ENCODE measurements around the gene MPIG6B. TPM values are rescaled to one million over a fixed set of nuclear protein-coding genes. Genes with fewer than 3 reads are reported as not detected.

The MPIG6B gene
- total RNA-seq, 1 donor from 2014 or later, result 0.13 TPM

- ATAC-seq (ENCODE audit: poor library complexity), result no peak
- intact Hi-C loops (cut with DNase I), result loop anchor here (10.0 kb wide), 1 partner anchor 104 kb away; no protein-coding TSS in a partner anchor
- no peak for DNase-seq
Observed at GRCh38 chr6:31730631-31731086, 7.5 kb downstream of the MPIG6B start.

- intact Hi-C loops (cut with DNase I), result loop anchor here (10.0 kb wide), 1 partner anchor 103 kb away; no protein-coding TSS in a partner anchor
- DNase-seq, result no peak
- no peak for ATAC-seq (ENCODE audit: poor library complexity)
Observed at GRCh38 chr6:31732029-31732428, 8.9 kb downstream of the MPIG6B start.

- intact Hi-C loops (cut with DNase I), result loop anchor here (10.0 kb wide), 1 partner anchor 101 kb away; no protein-coding TSS in a partner anchor
- DNase-seq (no peak), ATAC-seq (ENCODE audit: poor library complexity) (no peak)
Observed at GRCh38 chr6:31733734-31734133, 10.6 kb downstream of the MPIG6B start.

GRCh38 chr6:31734247-31734820, 11.2 kb downstream of the MPIG6B start:
- ATAC-seq (ENCODE audit: poor library complexity) (no peak), DNase-seq (no peak)
- intact Hi-C loops (cut with DNase I), result loop anchor here (10.0 kb wide), 1 partner anchor 100 kb away; no protein-coding TSS in a partner anchor

GRCh38 chr6:31734821-31735406, 11.7 kb downstream of the MPIG6B start:
- intact Hi-C loops (cut with DNase I), result loop anchor here (5.0 to 10.0 kb wide), 2 partner anchors 33 to 100 kb away; partner anchors contain the start of gene ABHD16A
- DNase-seq (peak; percentile 63), ATAC-seq (ENCODE audit: poor library complexity) (no peak)

GRCh38 chr6:31736021-31736767, 13.0 kb downstream of the MPIG6B start, which contains the start of gene CLIC1:
TSS of gene CLIC1 (minus strand) at chr6:31736530. CDS start at chr6:31736300, 230 bp downstream.
- DNase-seq, result peak; percentile 91
- ATAC-seq (ENCODE audit: poor library complexity), result peak; percentile 72
- intact Hi-C loops (cut with DNase I), result loop anchor here (5.0 to 10.0 kb wide), 2 partner anchors 34 to 99 kb away; partner anchors contain the start of gene ABHD16A

GRCh38 chr6:31736768-31737314, 13.7 kb downstream of the MPIG6B start:
- intact Hi-C loops (cut with DNase I), result loop anchor here (5.0 to 10.0 kb wide), 2 partner anchors 35 to 98 kb away; partner anchors contain the start of gene ABHD16A
- no peak for ATAC-seq (ENCODE audit: poor library complexity)
- no peak for DNase-seq

- no peak for ATAC-seq (ENCODE audit: poor library complexity)
- intact Hi-C loops (cut with DNase I), result loop anchor here (5.0 to 10.0 kb wide), 2 partner anchors 35 to 97 kb away; partner anchors contain the start of gene ABHD16A
- no peak for DNase-seq
Observed at GRCh38 chr6:31737315-31737990, 14.3 kb downstream of the MPIG6B start.

- ATAC-seq (ENCODE audit: poor library complexity) (no peak), DNase-seq (no peak)
- intact Hi-C loops (cut with DNase I), result loop anchor here (5.0 to 10.0 kb wide), 2 partner anchors 36 to 97 kb away; partner anchors contain the start of gene ABHD16A
Observed at GRCh38 chr6:31737991-31738979, 15.1 kb downstream of the MPIG6B start.

GRCh38 chr6:31739639-31740396, 16.6 kb downstream of the MPIG6B start, which contains the start of gene MSH5:
TSS of gene MSH5 (plus strand) at chr6:31740005. CDS start at chr6:31740467, 462 bp downstream.
- ATAC-seq (ENCODE audit: poor library complexity) (peak; percentile 95), DNase-seq (peak; percentile 99)
- intact Hi-C loops (cut with DNase I), result loop anchor here (5.0 to 10.0 kb wide), 2 partner anchors 38 to 95 kb away; partner anchors contain the start of gene ABHD16A

GRCh38 chr6:31740397-31741223, 17.4 kb downstream of the MPIG6B start:
- intact Hi-C loops (cut with DNase I), result no loop called here
- ATAC-seq (ENCODE audit: poor library complexity) (peak; percentile 1), DNase-seq (peak; percentile 53)

GRCh38 chr6:31741815-31742214, 18.6 kb downstream of the MPIG6B start:
- intact Hi-C loops (cut with DNase I), result no loop called here
- no peak for DNase-seq
- no peak for ATAC-seq (ENCODE audit: poor library complexity)

- DNase-seq, result no peak
- intact Hi-C loops (cut with DNase I), result no loop called here
- no peak for ATAC-seq (ENCODE audit: poor library complexity)
Observed at GRCh38 chr6:31742894-31743293, 19.7 kb downstream of the MPIG6B start.

GRCh38 chr6:31744422-31744821, 21.2 kb downstream of the MPIG6B start:
- DNase-seq (no peak), ATAC-seq (ENCODE audit: poor library complexity) (no peak)
- intact Hi-C loops (cut with DNase I), result no loop called here

GRCh38 chr6:31749301-31750036, 26.3 kb downstream of the MPIG6B start:
- DNase-seq (no peak), ATAC-seq (ENCODE audit: poor library complexity) (no peak)
- intact Hi-C loops (cut with DNase I), result no loop called here
